ENCODE data around the gene IFT80. TPM values are rescaled to one million over a fixed set of nuclear protein-coding genes. Genes with fewer than 3 reads are reported as not detected.

Gene IFT80
- total and polyA plus RNA-seq, 7 experiments from 2014 or later = 6.3 to 36.2 (median 21.5) TPM

GRCh38 chr3:160398820-160399124 is 253 bp downstream of the IFT80 start:
- Histone ChIP-seq H3K36me3 (ENCODE audit: control insufficient read depth in 2 of 3, insufficient read depth in 3 of 3, low read length in 3 of 3) (peaks cover 0 to 7% (median 0%) of the 10 kb centered on the region in 3 experiments), H3K9me3 (ENCODE audit: control insufficient read depth in 2 of 3, low read length in 3 of 3) (no peaks in the 10 kb centered on the region), H3K4me3 (ENCODE audit: low read length) (peak overlapping the region; percentile 86), H3K4me1 (ENCODE audit: control insufficient read depth in 2 of 2, insufficient read depth in 2 of 2, low read length in 2 of 2) (peaks cover 11 to 23% of the 10 kb centered on the region in 2 donors), H3K27ac (ENCODE audit: low read depth, low read length) (peak overlapping the region; percentile 88), H3K27me3 (ENCODE audit: control insufficient read depth in 2 of 2, insufficient read depth in 2 of 2, low read length in 2 of 2) (peaks cover 0 to 4% of the 10 kb centered on the region in 2 donors)
- H3K27me3 Mint-ChIP-seq = peaks cover 5 to 19% (median 9%) of the 10 kb centered on the region in 5 donors
- H3K27ac Mint-ChIP-seq = peak overlapping the region; percentile 98 to 100 (median 100)
- peaks cover 24 to 58% (median 53%) of the 10 kb centered on the region in 7 donors for H3K4me1 Mint-ChIP-seq
- peak overlapping the region; percentile 86 to 99 (median 98) for H3K4me3 Mint-ChIP-seq
- CTCF ChIA-PET = no interaction called here
- peaks cover 5 to 25% (median 11%) of the 10 kb centered on the region in 5 donors for H3K36me3 Mint-ChIP-seq
- intact Hi-C loops (cut with micrococcal nuclease) = loop anchor here (1.0 to 5.0 kb wide), 17 partner anchors 15 to 1756 kb away; partner anchors contain the start of genes GFM1 (in 2 of the 2), IL12A (in 2 of the 2), KPNA4 (in 2 of the 2) and NMD3 (in 2 of the 2)
- peaks cover 0 to 11% (median 0%) of the 10 kb centered on the region in 11 donors for H3K9me3 Mint-ChIP-seq
- ATAC-seq (peak; percentile 1), DNase-seq (no peak)
- POLR2A ChIA-PET = interaction anchor here (0.9 to 1.9 kb wide), 2 partner anchors 14 to 50 kb away, joined by 3 to 12 read pairs; partner anchors contain the start of gene TRIM59

GRCh38 chr3:160395297-160395696 is 3.7 kb downstream of the IFT80 start:
- peaks cover 0 to 7% (median 0%) of the 10 kb centered on the region in 3 experiments for H3K36me3 ChIP-seq (ENCODE audit: control insufficient read depth in 2 of 3, insufficient read depth in 3 of 3, low read length in 3 of 3)
- H3K4me3 ChIP-seq (ENCODE audit: low read length) = no peak overlapping the region
- peaks cover 7 to 11% of the 10 kb centered on the region in 2 donors for H3K4me1 ChIP-seq (ENCODE audit: control insufficient read depth in 2 of 2, insufficient read depth in 2 of 2, low read length in 2 of 2)
- H3K27me3 ChIP-seq (ENCODE audit: control insufficient read depth in 2 of 2, insufficient read depth in 2 of 2, low read length in 2 of 2) = no peaks in the 10 kb centered on the region
- no peak overlapping the region for H3K4me3 Mint-ChIP-seq
- no peak for ATAC-seq
- intact Hi-C loops (cut with micrococcal nuclease) = loop anchor here (5.0 kb wide), 6 partner anchors 233 to 1753 kb away; partner anchors contain the start of genes IL12A (in 2 of the 2), GFM1 (in 1 of the 2) and MFSD1 (in 1 of the 2)
- CTCF ChIA-PET = interaction anchor here (0.9 kb wide), 1 partner anchor 18 kb away, joined by 4 read pairs; no protein-coding TSS in a partner anchor
- peaks cover 0 to 11% (median 0%) of the 10 kb centered on the region in 11 donors for H3K9me3 Mint-ChIP-seq
- no peak overlapping the region for H3K27ac Mint-ChIP-seq
- peaks cover 0 to 15% (median 8%) of the 10 kb centered on the region in 5 donors for H3K36me3 Mint-ChIP-seq
- POLR2A ChIA-PET = no interaction called here
- no peaks in the 10 kb centered on the region for H3K9me3 ChIP-seq (ENCODE audit: control insufficient read depth in 2 of 3, low read length in 3 of 3)
- H3K4me1 Mint-ChIP-seq = peaks cover 15 to 40% (median 33%) of the 10 kb centered on the region in 7 donors
- no peak for DNase-seq
- H3K27ac ChIP-seq (ENCODE audit: low read depth, low read length) = no peak overlapping the region
- peaks cover 0 to 5% (median 0%) of the 10 kb centered on the region in 5 donors for H3K27me3 Mint-ChIP-seq

GRCh38 chr3:160394009-160394392 is 5.0 kb downstream of the IFT80 start:
- DNase-seq (no peak), ATAC-seq (no peak)
- ChIA-PET POLR2A (interaction anchor here (0.7 kb wide), 1 partner anchor 827 kb away, joined by 4 read pairs; no protein-coding TSS in a partner anchor), CTCF (interaction anchor here (0.9 kb wide), 1 partner anchor 20 kb away, joined by 3 read pairs; no protein-coding TSS in a partner anchor)
- Histone ChIP-seq H3K27ac (ENCODE audit: low read depth, low read length) (no peak overlapping the region), H3K4me1 (ENCODE audit: control insufficient read depth in 2 of 2, insufficient read depth in 2 of 2, low read length in 2 of 2) (peaks cover 7 to 11% of the 10 kb centered on the region in 2 donors), H3K27me3 (ENCODE audit: control insufficient read depth in 2 of 2, insufficient read depth in 2 of 2, low read length in 2 of 2) (no peaks in the 10 kb centered on the region), H3K9me3 (ENCODE audit: control insufficient read depth in 2 of 3, low read length in 3 of 3) (no peaks in the 10 kb centered on the region), H3K4me3 (ENCODE audit: low read length) (no peak overlapping the region), H3K36me3 (ENCODE audit: control insufficient read depth in 2 of 3, insufficient read depth in 3 of 3, low read length in 3 of 3) (no peaks in the 10 kb centered on the region)
- Mint-ChIP-seq H3K4me1 (peaks cover 15 to 33% (median 29%) of the 10 kb centered on the region in 7 donors), H3K9me3 (peaks cover 0 to under 1% (median 0%) of the 10 kb centered on the region in 11 donors), H3K4me3 (no peak overlapping the region), H3K27me3 (peaks cover 0 to under 1% (median 0%) of the 10 kb centered on the region in 5 donors), H3K27ac (no peak overlapping the region), H3K36me3 (peaks cover 0 to 19% (median 7%) of the 10 kb centered on the region in 5 donors)
- intact Hi-C loops (cut with micrococcal nuclease) = no loop called here

GRCh38 chr3:160393346-160394008 is 5.5 kb downstream of the IFT80 start:
- CTCF ChIA-PET = no interaction called here
- Histone ChIP-seq H3K9me3 (ENCODE audit: control insufficient read depth in 2 of 3, low read length in 3 of 3) (no peaks in the 10 kb centered on the region), H3K4me3 (ENCODE audit: low read length) (no peak overlapping the region), H3K36me3 (ENCODE audit: control insufficient read depth in 2 of 3, insufficient read depth in 3 of 3, low read length in 3 of 3) (no peaks in the 10 kb centered on the region), H3K27ac (ENCODE audit: low read depth, low read length) (no peak overlapping the region), H3K4me1 (ENCODE audit: control insufficient read depth in 2 of 2, insufficient read depth in 2 of 2, low read length in 2 of 2) (peaks cover 6 to 9% of the 10 kb centered on the region in 2 donors), H3K27me3 (ENCODE audit: control insufficient read depth in 2 of 2, insufficient read depth in 2 of 2, low read length in 2 of 2) (no peaks in the 10 kb centered on the region)
- H3K4me3 Mint-ChIP-seq = no peak overlapping the region
- H3K27me3 Mint-ChIP-seq = no peaks in the 10 kb centered on the region
- peaks cover 10 to 29% (median 25%) of the 10 kb centered on the region in 7 donors for H3K4me1 Mint-ChIP-seq
- H3K27ac Mint-ChIP-seq = no peak overlapping the region
- peaks cover 0 to 19% (median 5%) of the 10 kb centered on the region in 5 donors for H3K36me3 Mint-ChIP-seq
- POLR2A ChIA-PET = interaction anchor here (0.7 kb wide), 1 partner anchor 827 kb away, joined by 4 read pairs; no protein-coding TSS in a partner anchor
- DNase-seq (no peak), ATAC-seq (no peak)
- intact Hi-C loops (cut with micrococcal nuclease) = no loop called here
- no peaks in the 10 kb centered on the region for H3K9me3 Mint-ChIP-seq

- POLR2A ChIA-PET = no interaction called here
Measured at GRCh38 chr3:160392798-160393197, 6.2 kb downstream of the IFT80 start.

GRCh38 chr3:160390565-160391138 is 8.4 kb downstream of the IFT80 start:
- Mint-ChIP-seq H3K4me1 (peaks cover 5 to 35% (median 20%) of the 10 kb centered on the region in 7 donors), H3K9me3 (no peaks in the 10 kb centered on the region), H3K36me3 (peaks cover 0 to 26% (median 15%) of the 10 kb centered on the region in 5 donors), H3K27ac (no peak overlapping the region), H3K4me3 (no peak overlapping the region), H3K27me3 (no peaks in the 10 kb centered on the region)
- ChIA-PET CTCF (interaction anchor here (0.8 to 1.0 kb wide), 2 partner anchors 10 to 23 kb away, joined by 3 read pairs; no protein-coding TSS in a partner anchor), POLR2A (no interaction called here)
- Histone ChIP-seq H3K4me1 (ENCODE audit: control insufficient read depth in 2 of 2, insufficient read depth in 2 of 2, low read length in 2 of 2) (no peaks in the 10 kb centered on the region), H3K4me3 (ENCODE audit: low read length) (no peak overlapping the region), H3K27me3 (ENCODE audit: control insufficient read depth in 2 of 2, insufficient read depth in 2 of 2, low read length in 2 of 2) (no peaks in the 10 kb centered on the region), H3K27ac (ENCODE audit: low read depth, low read length) (no peak overlapping the region), H3K9me3 (ENCODE audit: control insufficient read depth in 2 of 3, low read length in 3 of 3) (no peaks in the 10 kb centered on the region), H3K36me3 (ENCODE audit: control insufficient read depth in 2 of 3, insufficient read depth in 3 of 3, low read length in 3 of 3) (no peaks in the 10 kb centered on the region)
- ATAC-seq (no peak), DNase-seq (no peak)
- intact Hi-C loops (cut with micrococcal nuclease) = no loop called here

More at GRCh38 chr3:160392798-160393197, 6.2 kb downstream of the IFT80 start:
- CTCF ChIA-PET = no interaction called here
- Histone ChIP-seq H3K9me3 (ENCODE audit: control insufficient read depth in 2 of 3, low read length in 3 of 3) (no peaks in the 10 kb centered on the region), H3K36me3 (ENCODE audit: control insufficient read depth in 2 of 3, insufficient read depth in 3 of 3, low read length in 3 of 3) (no peaks in the 10 kb centered on the region), H3K4me1 (ENCODE audit: control insufficient read depth in 2 of 2, insufficient read depth in 2 of 2, low read length in 2 of 2) (peaks cover 0 to 2% of the 10 kb centered on the region in 2 donors), H3K27ac (ENCODE audit: low read depth, low read length) (no peak overlapping the region), H3K4me3 (ENCODE audit: low read length) (no peak overlapping the region), H3K27me3 (ENCODE audit: control insufficient read depth in 2 of 2, insufficient read depth in 2 of 2, low read length in 2 of 2) (no peaks in the 10 kb centered on the region)
- peaks cover 7 to 28% (median 20%) of the 10 kb centered on the region in 7 donors for H3K4me1 Mint-ChIP-seq
- no peaks in the 10 kb centered on the region for H3K9me3 Mint-ChIP-seq
- peaks cover 0 to 19% (median 7%) of the 10 kb centered on the region in 5 donors for H3K36me3 Mint-ChIP-seq
- no peaks in the 10 kb centered on the region for H3K27me3 Mint-ChIP-seq
- DNase-seq (no peak), ATAC-seq (no peak)
- intact Hi-C loops (cut with micrococcal nuclease) = no loop called here
- H3K4me3 Mint-ChIP-seq = no peak overlapping the region
- H3K27ac Mint-ChIP-seq = no peak overlapping the region
